ENCODE measurements around the gene CBX7.

The CBX7 gene

GRCh38 chr22:39146256-39147101 is 6.0 kb downstream of the CBX7 start:
- DNase-seq, result no peak

GRCh38 chr22:39144101-39144767 is 8.2 kb downstream of the CBX7 start:
- no peak for DNase-seq

DNA sequence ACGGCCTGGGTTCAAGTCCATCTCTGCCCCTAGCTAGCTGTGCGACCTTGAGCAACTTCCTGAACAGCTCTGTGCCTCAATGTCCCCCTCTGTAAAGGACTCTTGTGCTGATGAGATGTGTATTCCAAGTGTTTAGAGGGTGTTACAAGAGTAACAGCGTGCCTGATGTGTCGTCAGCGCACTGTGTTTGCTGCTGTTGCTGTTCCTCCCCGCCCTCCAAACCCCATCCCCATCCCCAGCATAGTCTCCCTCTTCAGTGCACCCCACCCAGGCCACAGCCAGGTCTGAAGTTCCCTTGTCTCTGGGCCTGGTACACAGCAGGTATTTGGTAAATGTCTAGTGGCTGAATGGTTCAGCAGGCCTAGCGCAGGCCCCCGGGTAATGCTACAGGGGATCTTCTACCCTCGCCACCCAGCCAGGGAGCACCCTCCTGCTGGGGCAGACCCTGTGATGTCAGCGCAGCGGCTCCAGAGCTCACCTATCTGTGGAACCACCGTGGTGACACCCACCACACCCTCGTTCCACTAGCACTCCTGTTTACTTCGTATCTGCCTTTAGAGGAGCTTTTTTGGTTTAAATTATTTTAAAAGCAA is 10.3 kb downstream of the CBX7 start:
- no peak for DNase-seq

DNA sequence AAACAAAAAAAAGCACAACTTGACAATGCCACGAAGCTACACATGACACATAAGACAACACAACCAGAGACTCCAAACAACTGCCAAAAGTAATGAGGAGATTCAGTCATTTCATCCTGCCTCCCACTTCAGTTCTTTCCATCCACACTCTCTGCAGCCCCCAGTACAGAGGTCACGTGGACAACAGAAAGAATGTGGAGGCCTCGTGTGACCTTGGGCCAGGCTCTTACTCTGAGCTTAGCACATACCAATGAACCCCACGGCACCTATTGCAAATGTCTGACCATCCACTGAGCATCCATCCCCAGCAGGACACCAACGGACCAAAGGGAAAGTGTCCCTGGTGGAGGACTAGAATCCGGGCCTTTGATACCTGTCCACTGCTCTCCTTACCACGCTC is 12.5 kb downstream of the CBX7 start:
- DNase-seq, result no peak

DNA sequence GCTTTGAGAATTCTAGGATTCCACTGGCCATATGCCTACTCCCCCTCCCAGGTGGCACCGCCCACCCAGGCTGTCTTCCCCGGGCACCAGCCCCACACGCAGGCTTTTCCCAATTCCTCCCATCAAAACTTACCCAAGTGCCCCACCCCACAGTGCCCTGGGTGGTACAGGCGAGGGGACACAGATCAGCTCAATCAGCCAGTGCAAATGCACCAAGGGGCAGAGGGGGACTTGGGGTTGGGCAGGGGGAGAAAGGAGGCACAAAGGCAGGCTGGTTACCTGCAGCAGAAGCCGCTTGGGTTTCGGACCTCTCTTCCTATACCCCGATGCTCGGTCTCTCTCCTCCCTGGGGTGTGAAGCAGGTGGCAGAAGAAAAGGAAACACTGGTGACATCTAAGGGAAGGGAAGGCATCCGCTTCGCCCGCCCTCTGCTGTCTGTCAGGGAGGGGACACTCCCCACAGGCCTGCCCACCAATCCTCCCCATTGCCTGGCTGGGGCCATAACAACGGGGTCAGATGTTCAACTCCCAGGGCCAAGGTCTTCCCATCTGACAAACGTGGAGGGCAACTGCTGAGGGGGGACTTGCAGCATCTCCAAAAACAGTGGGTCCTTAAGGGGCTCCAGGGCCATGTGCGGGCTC is 14.0 kb downstream of the CBX7 start:
- DNase-seq, result no peak

DNA sequence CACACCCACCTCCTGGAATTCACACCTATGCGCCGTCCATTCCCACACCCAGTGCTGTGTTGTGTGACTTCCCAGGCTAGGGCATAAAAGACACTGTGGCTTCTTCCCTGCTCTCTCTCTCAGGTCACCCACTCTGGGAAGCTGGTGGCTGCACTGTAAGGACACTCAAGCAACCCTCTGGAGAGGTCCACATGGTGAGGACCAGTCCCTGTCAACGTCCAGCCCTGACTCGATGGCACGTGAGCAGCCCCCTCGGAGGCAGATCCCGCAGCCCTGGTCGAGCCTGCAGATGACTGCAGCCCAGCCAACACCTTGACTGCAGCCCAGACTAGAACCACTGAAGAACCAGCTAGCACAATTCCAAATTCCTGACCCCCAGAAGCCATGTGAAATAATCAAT is 16.2 kb downstream of the CBX7 start:
- DNase-seq, result no peak

- DNase-seq, result no peak
Measured at GRCh38 chr22:39135092-39135896, 17.2 kb downstream of the CBX7 start.

- DNase-seq, result no peak
Measured at GRCh38 chr22:39134366-39135091, 18.0 kb downstream of the CBX7 start.

DNA sequence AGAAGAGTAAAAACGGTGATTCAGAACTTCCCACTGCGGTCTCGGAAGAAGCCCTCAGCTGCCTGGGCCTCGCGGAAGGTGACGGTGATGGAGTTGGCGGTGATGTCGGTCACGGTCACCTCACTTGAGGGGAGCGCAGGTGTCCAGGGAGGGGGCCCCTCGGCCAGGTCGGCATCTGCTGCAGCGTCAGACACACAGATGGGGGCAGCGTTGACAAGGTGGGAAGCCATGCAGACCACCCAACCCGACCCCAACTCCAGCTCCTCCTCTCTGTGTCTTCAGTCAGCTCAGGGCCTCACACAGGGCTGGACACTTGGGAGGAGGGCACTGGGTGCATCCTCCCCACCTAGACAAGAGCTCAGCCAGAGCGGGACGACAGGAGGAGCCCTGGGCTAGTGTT is 18.6 kb downstream of the CBX7 start:
- no peak for DNase-seq

- DNase-seq, result no peak
Measured at GRCh38 chr22:39132871-39133524, 19.5 kb downstream of the CBX7 start.

- no peak for DNase-seq
Measured at GRCh38 chr22:39132281-39132680, 20.2 kb downstream of the CBX7 start.

- DNase-seq, result no peak
Measured at GRCh38 chr22:39130892-39131855, 21.3 kb downstream of the CBX7 start.

GRCh38 chr22:39130152-39130704 is 22.3 kb downstream of the CBX7 start:
- no peak for DNase-seq

- no peak for DNase-seq
Measured at GRCh38 chr22:39129746-39130145, 22.7 kb downstream of the CBX7 start.

GRCh38 chr22:39129081-39129480 is 23.4 kb downstream of the CBX7 start:
- no peak for DNase-seq

DNA sequence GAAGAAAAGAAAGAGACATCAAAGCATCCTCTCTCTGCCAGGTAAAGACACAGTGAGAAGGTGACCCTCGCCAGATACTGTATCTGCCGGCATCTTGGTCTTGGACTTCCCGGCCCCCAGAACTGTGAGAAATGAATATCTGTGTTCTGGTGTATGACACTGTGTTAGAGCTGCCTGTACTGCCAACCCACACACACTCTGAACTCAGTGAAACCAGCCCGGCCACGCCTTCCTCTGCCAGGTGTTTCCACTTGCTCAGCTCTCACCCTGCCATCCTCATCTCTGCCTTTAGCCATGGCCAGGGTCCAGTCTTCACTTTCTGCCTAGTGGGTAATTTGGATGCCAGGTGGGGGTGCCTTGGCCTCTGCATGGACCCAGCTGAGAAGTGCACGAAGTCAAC is 24.0 kb downstream of the CBX7 start:
- DNase-seq, result no peak

DNA sequence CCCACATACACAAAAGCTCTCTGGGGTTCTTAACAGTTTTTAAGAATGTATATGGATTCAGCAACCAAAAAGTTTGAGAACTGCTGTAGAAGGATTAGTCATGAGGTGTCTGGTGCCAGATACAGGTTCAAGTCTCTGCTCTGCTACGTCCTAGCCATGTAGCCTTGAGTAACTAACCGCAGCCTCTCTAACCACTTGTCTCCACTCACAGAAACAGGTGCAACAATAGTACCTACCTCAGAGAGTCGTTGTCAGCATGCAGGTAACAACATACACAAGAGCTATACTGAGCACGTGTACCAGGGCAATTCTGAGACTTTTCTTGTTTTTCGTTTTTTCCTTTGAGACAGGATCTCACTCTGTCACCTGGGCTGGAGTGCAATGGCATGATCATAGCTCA is 26.9 kb downstream of the CBX7 start:
- no peak for DNase-seq

DNA sequence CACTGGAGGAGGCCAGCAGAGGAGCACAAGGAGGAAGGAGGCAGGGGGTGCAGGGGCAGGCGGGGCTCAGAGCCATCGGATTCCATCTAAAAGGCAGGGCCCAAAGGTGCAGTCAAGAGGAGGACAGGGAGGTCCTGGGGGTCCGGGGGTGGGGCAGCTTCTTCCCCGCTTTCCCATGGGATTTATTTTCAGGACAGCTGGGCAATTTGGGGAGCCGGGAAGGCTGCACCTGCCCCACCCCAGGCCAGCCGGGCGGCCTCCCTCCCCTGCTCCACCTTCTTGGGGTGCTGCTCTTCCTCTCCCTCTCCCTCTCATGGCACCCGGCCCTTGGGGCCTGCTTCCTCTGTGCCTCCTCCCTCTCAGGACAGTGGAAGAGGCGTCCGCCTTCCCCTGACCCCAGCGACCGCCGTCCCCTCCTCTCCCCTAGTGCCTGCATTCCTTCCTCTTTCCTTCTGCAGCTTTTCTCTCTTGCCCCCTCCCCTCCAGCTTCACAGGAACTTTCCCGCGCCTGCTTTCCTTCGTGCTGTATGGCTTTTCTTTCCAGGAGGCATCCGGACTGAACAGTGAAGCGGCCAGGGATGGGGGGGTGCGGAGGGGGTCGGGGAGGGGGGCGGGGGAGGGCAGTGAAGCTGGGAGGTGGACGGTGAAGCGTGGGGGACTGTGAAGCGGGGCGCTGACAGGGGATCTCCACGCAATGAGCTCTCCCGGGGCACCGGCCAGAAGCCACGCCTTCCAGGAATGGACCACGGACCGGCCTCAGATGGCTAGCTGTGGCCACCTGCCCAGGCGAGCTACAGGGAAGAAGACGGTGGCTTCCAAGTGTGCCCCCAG is 28.5 kb downstream of the CBX7 start:
- DNase-seq, result no peak
